SK-N-SH (cell line): ENCODE data around the gene ACP6. TPM values are rescaled to one million over a fixed set of nuclear protein-coding genes. Genes with fewer than 3 reads are reported as not detected.

Source experiments
- CTCF ChIA-PET: fragments of 300-600, 350-600 bp; formaldehyde crosslinking; extraction: SDS; loops from one replicate; lab custom pipeline; 2021; lab: Yijun Ruan, JAX
- POLR2A ChIA-PET: fragments of 350-600 bp; sonication (Branson Sonifier 250); formaldehyde crosslinking; extraction: SDS; loops from one replicate; lab custom pipeline; 2020; ENCODE audit warnings: antibody characterized with exemption, inconsistent platforms; lab: Yijun Ruan, JAX
- DNase-seq: peaks from one replicate; pipeline ENCODE4 v3.0.0; 2012
- H2AFZ ChIP-seq: fragments of 200-600 bp; sonication (generic); 2 replicates; pipeline ENCODE4 v1.8.1; 2016; ENCODE audit warnings: antibody characterized with exemption, mild to moderate bottlenecking, low read depth
- H3F3A ChIP-seq: fragments of 200-600 bp; sonication (generic); replicated peaks from 2 replicates; pipeline ENCODE3; 2016; ENCODE audit warnings: antibody characterized with exemption, mild to moderate bottlenecking; ENCODE audit not compliant: insufficient read depth
- H3K27ac ChIP-seq, 2 experiments: fragments of 200-500 bp in 1 of 2; fragments of 200-600 bp in 1 of 2; sonication (Bioruptor generic) in 1 of 2; sonication (generic), shearing (Covaris generic) in 1 of 2; 2 replicates each; pipeline versions ENCODE4 v1.5.1 to v1.6.1; 2014 to 2016; ENCODE audit warnings: low read depth in 2 of 2, inconsistent platforms in 1 of 2, low read length in 1 of 2, mild to moderate bottlenecking in 1 of 2, mixed read lengths in 1 of 2
- H3K27me3 ChIP-seq: fragments of 200-600 bp; sonication (generic), shearing (Covaris generic); 2 replicates; pipeline ENCODE4 v1.6.1; 2016; ENCODE audit warnings: mixed run types; ENCODE audit not compliant: insufficient read depth
- H3K36me3 ChIP-seq, 2 experiments: fragments of 200-500 bp in 1 of 2; fragments of 200-600 bp in 1 of 2; sonication (Bioruptor generic) in 1 of 2; sonication (generic) in 1 of 2; replicated peaks in 1 of 2; 2 replicates each; pipeline versions ENCODE3 to v1.5.1; 2014 to 2016; ENCODE audit warnings: low read length in 1 of 2, mild to moderate bottlenecking in 1 of 2; ENCODE audit not compliant: insufficient read depth in 2 of 2, control insufficient read depth in 1 of 2
- H3K4me1 ChIP-seq, 2 experiments: fragments of 200-500 bp in 1 of 2; fragments of 200-600 bp in 1 of 2; sonication (Bioruptor generic) in 1 of 2; sonication (generic), shearing (Covaris generic) in 1 of 2; 2 replicates each; pipeline versions ENCODE4 v1.5.1 to v1.6.1; 2014 to 2016; ENCODE audit warnings: low read depth in 1 of 2, low read length in 1 of 2, mixed run types in 1 of 2; ENCODE audit not compliant: insufficient read depth in 2 of 2, control insufficient read depth in 1 of 2
- H3K4me2 ChIP-seq: fragments of 200-600 bp; sonication (generic), shearing (Covaris generic); 2 replicates; pipeline ENCODE4 v1.6.1; 2017; ENCODE audit warnings: mixed run types
- H3K4me3 ChIP-seq, 2 experiments: fragments of 200-500 bp in 1 of 2; fragments of 200-600 bp in 1 of 2; sonication (Bioruptor generic) in 1 of 2; sonication (generic), shearing (Covaris generic) in 1 of 2; 2 replicates each; pipeline versions ENCODE4 v1.5.1 to v1.8.1; 2014 to 2016; ENCODE audit warnings: low read depth in 2 of 2, inconsistent platforms in 1 of 2, low read length in 1 of 2, mild to moderate bottlenecking in 1 of 2, mixed read lengths in 1 of 2, moderate library complexity in 1 of 2
- H3K79me2 ChIP-seq: fragments of 200-600 bp; sonication (generic); 2 replicates; pipeline ENCODE4 v1.8.1; 2017; ENCODE audit warnings: mild to moderate bottlenecking; ENCODE audit not compliant: insufficient read depth
- H3K9ac ChIP-seq: fragments of 200-600 bp; sonication (generic); 2 replicates; pipeline ENCODE4 v1.6.1; 2017; ENCODE audit warnings: mixed run types
- H3K9me2 ChIP-seq: fragments of 200-600 bp; sonication (generic); 2 replicates; pipeline ENCODE4 v1.6.1; 2017; ENCODE audit warnings: mixed run types
- H3K9me3 ChIP-seq: fragments of 200-600 bp; sonication (generic); 2 replicates; pipeline ENCODE4 v1.6.1; 2017; ENCODE audit warnings: mixed run types, mild to moderate bottlenecking, moderate library complexity
- H4K20me1 ChIP-seq: fragments of 200-600 bp; sonication (generic); 2 replicates; pipeline ENCODE4 v1.6.1; 2017; ENCODE audit warnings: mild to moderate bottlenecking, mixed run types; ENCODE audit not compliant: insufficient read depth
- CHD2 ChIP-seq: fragments of 150-350 bp; IDR thresholded peaks from 2 replicates; pipeline ENCODE4 v1.6.1; 2018; ENCODE audit warnings: low read length; ENCODE audit not compliant: partially characterized antibody
- EP300 ChIP-seq, 2 experiments: IDR thresholded peaks; 2 replicates each; pipeline versions ENCODE4 v1.4.0 to v1.6.1; 2012; ENCODE audit warnings: borderline replicate concordance in 1 of 2, low read depth in 1 of 2, low read length in 1 of 2
- EZH2phosphoT487 ChIP-seq: fragments of 200-600 bp; sonication (generic); IDR thresholded peaks from 2 replicates; pipeline ENCODE4 v1.6.1; 2017; ENCODE audit warnings: low read depth, mixed run types, mild to moderate bottlenecking, antibody characterized with exemption, moderate library complexity, borderline replicate concordance
- FOSL2 ChIP-seq: IDR thresholded peaks from 2 replicates; pipeline ENCODE4 v1.4.0; 2012; ENCODE audit warnings: low read depth, mild to moderate bottlenecking, moderate library complexity, borderline replicate concordance
- FOXJ3 ChIP-seq: sonication (generic); formaldehyde crosslinking; IDR thresholded peaks from 2 replicates; pipeline ENCODE4 v1.5.1; 2020; ENCODE audit warnings: mild to moderate bottlenecking, missing genetic modification reagents
- GATA2 ChIP-seq: sonication (generic); formaldehyde crosslinking; IDR thresholded peaks from 2 replicates; pipeline ENCODE4 v1.5.0; 2020; ENCODE audit warnings: mild to moderate bottlenecking, missing genetic modification reagents
- NRF1 ChIP-seq: IDR thresholded peaks from 2 replicates; pipeline ENCODE4 v1.6.1; 2012; ENCODE audit warnings: low read depth, mild to moderate bottlenecking, low read length
- TAF1 ChIP-seq: IDR thresholded peaks from 2 replicates; pipeline ENCODE4 v1.6.1; 2012; ENCODE audit warnings: low read depth, mild to moderate bottlenecking, low read length, moderate library complexity, borderline replicate concordance
- TCF12 ChIP-seq: IDR thresholded peaks from 2 replicates; pipeline ENCODE4 v1.4.0; 2012
- TEAD4 ChIP-seq: IDR thresholded peaks from 2 replicates; pipeline ENCODE4 v1.4.0; 2012; ENCODE audit warnings: mild to moderate bottlenecking, borderline replicate concordance; ENCODE audit not compliant: insufficient read depth
- whole genome bisulfite sequencing: methylation state at CpG from one replicate; pipeline ENCODE4 v1.1.6; 2017; ENCODE audit warnings: low lambda C conversion rate; 5-methylcytosine and 5-hydroxymethylcytosine counted together
- polyA plus RNA-seq, 3 experiments: library from polyadenylated mRNA; depleted of rRNA; stranded (reverse); fragments of >200 nt; gene quantifications; 2 replicates each; pipeline ENCODE4 v1.2.3, GENCODE V29; 2012
- TF ChIP-seq, protein P1 (sequence below): IDR thresholded peaks from 2 replicates; pipeline ENCODE4 v1.4.0; 2012; ENCODE audit warnings: low read depth
- TF ChIP-seq, protein P2 (sequence below): fragments of 150-350 bp; IDR thresholded peaks from 2 replicates; pipeline ENCODE4 v1.6.1; 2016; ENCODE audit warnings: mild to moderate bottlenecking, low read depth, low read length
- TF ChIP-seq, protein P3 (sequence below): IDR thresholded peaks from 2 replicates; pipeline ENCODE4 v1.4.0; 2012; ENCODE audit warnings: low read depth, borderline replicate concordance
- TF ChIP-seq, protein P4 (sequence below): IDR thresholded peaks from 2 replicates; pipeline ENCODE4 v1.6.1; 2012; ENCODE audit warnings: mild to moderate bottlenecking, low read depth, low read length, moderate library complexity

Gene ACP6
- polyA plus RNA-seq, 1 of the 3 experiments (the other 2 are of a cell fraction): 10.9 TPM

DNA sequence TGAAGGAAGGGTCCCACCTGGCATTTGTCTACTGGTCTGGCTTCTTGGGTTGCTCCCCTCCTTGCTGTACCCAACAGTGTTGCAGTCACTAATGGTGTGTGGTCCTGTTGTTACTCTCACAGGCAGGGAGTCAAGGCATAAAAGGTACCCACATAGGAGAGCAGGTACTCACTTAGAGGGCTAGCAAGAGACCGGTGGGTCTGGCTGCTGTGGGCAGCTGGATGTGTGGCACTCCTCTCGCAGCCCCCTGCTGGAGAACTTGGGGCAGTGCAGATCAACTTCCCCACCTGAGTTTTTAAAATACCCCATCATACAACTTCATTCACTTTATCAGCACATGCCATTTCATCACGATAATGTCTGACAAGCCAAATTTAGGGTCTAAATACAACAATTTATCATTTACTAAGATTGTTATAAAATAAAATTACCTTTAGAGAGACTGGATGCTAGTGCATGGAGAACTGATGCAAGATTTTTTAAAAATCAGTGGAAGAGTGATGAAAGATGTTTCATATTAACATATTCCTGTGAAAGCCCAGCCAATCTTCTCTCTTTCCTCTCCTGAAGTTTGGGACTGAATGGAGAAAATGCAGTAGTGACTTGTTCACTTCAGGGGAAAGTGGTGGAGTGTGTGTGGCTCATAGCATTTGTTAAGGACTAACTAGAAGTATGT is 42.8 kb downstream of the ACP6 start (continued):
- no peak for TF ChIP-seq FOXJ3 (CRISPR knock-in tag)

DNA sequence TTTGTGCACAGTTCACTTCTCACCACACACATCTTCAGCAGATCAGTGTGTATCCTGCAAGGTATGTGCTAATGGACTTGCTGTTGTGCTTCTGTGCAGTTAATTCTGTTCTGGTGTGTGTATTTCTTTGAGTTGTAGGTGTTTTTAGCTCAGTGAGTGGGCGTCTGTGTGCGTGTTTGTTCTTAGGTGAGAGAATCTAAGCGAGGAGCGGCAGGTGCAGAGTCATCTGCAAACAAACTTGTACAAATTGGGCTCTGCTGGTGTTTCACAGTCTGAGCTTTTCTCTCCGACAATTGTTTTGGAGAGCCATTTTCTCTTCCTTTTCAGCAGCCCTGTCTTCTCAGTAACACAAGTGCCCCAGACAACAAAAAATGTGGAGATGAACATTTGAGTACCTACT is 43.6 kb downstream of the ACP6 start:
- no peak overlapping the region for H3K27ac ChIP-seq
- no peaks in the 10 kb centered on the region for H3K27me3 ChIP-seq
- no peaks in the 10 kb centered on the region for H3K9me2 ChIP-seq
- TF ChIP-seq EZH2phosphoT487 (no peak), NRF1 (no peak), EP300 (IDR thresholded peaks at IDR 0.05; ENCODE audit: borderline replicate concordance in 1 of 2, low read depth in 1 of 2, low read length in 1 of 2) (no peak), FOSL2 (no peak), TAF1 (no peak), TCF12 (no peak)
- TF ChIP-seq, protein P1, sequence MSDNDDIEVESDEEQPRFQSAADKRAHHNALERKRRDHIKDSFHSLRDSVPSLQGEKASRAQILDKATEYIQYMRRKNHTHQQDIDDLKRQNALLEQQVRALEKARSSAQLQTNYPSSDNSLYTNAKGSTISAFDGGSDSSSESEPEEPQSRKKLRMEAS: no peak
- TF ChIP-seq, protein P2, sequence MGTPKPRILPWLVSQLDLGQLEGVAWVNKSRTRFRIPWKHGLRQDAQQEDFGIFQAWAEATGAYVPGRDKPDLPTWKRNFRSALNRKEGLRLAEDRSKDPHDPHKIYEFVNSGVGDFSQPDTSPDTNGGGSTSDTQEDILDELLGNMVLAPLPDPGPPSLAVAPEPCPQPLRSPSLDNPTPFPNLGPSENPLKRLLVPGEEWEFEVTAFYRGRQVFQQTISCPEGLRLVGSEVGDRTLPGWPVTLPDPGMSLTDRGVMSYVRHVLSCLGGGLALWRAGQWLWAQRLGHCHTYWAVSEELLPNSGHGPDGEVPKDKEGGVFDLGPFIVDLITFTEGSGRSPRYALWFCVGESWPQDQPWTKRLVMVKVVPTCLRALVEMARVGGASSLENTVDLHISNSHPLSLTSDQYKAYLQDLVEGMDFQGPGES: no peak
- TF ChIP-seq, protein P3, sequence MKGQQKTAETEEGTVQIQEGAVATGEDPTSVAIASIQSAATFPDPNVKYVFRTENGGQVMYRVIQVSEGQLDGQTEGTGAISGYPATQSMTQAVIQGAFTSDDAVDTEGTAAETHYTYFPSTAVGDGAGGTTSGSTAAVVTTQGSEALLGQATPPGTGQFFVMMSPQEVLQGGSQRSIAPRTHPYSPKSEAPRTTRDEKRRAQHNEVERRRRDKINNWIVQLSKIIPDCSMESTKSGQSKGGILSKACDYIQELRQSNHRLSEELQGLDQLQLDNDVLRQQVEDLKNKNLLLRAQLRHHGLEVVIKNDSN: no peak
- TF ChIP-seq, all 33 proteins: peak for 0
- Histone ChIP-seq H3K4me2 (no peak overlapping the region), H3K36me3 (peaks cover 5 to 42% of the 10 kb centered on the region in 2 experiments), H3F3A (peaks cover 3% of the 10 kb centered on the region), H4K20me1 (no peaks in the 10 kb centered on the region), H3K4me1 (no peaks in the 10 kb centered on the region; a peak in 1 of 4 replicates), H3K9ac (no peak overlapping the region), H3K79me2 (no peaks in the 10 kb centered on the region), H2AFZ (no peak overlapping the region), H3K9me3 (no peaks in the 10 kb centered on the region), H3K4me3 (no peak overlapping the region)
- ChIA-PET POLR2A (no interaction called here), CTCF (interaction anchor here (0.7 to 5.8 kb wide), 17 partner anchors 10 to 142 kb away, joined by 3 to 34 read pairs (median 4); a partner anchor contains a TSS)
- 95% methylated on average over 5 of the region's 5 CpGs for WGBS
- no peak for DNase-seq

DNA sequence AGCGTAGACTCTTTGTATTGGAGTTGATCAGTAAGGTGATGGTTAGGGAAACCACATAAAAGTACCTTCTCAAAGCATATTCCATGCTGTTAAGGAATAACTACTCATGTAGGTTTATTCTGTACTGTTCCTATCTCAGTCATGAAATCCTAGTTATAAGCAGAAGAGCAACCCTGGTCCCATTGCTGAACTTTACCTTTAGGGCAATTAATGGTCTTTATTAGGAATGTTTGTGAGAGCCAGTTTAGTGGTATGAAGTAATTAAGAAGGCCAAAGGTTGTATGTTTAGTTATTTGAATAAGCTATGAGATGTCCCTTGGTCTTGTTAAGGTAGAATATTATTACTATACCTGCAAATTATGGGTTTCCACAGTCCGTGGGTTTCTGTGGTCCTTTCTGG is 44.0 kb downstream of the ACP6 start:
- Histone ChIP-seq H4K20me1 (no peaks in the 10 kb centered on the region), H3K4me3 (no peak overlapping the region), H3K4me2 (no peak overlapping the region), H3K9me2 (no peaks in the 10 kb centered on the region), H3F3A (peaks cover 3% of the 10 kb centered on the region), H3K9me3 (no peaks in the 10 kb centered on the region), H3K79me2 (no peaks in the 10 kb centered on the region), H3K27ac (no peak overlapping the region), H3K36me3 (peaks cover 7 to 46% of the 10 kb centered on the region in 2 experiments), H3K9ac (no peak overlapping the region)
- CTCF ChIA-PET: interaction anchor here (1.0 to 5.8 kb wide), 12 partner anchors 9 to 142 kb away, joined by 3 to 34 read pairs (median 8); a partner anchor contains a TSS
- no peak for DNase-seq
- WGBS: 80% methylated on average over 2 of the region's 2 CpGs
- TF ChIP-seq, protein P1: no peak
- TF ChIP-seq, protein P4, sequence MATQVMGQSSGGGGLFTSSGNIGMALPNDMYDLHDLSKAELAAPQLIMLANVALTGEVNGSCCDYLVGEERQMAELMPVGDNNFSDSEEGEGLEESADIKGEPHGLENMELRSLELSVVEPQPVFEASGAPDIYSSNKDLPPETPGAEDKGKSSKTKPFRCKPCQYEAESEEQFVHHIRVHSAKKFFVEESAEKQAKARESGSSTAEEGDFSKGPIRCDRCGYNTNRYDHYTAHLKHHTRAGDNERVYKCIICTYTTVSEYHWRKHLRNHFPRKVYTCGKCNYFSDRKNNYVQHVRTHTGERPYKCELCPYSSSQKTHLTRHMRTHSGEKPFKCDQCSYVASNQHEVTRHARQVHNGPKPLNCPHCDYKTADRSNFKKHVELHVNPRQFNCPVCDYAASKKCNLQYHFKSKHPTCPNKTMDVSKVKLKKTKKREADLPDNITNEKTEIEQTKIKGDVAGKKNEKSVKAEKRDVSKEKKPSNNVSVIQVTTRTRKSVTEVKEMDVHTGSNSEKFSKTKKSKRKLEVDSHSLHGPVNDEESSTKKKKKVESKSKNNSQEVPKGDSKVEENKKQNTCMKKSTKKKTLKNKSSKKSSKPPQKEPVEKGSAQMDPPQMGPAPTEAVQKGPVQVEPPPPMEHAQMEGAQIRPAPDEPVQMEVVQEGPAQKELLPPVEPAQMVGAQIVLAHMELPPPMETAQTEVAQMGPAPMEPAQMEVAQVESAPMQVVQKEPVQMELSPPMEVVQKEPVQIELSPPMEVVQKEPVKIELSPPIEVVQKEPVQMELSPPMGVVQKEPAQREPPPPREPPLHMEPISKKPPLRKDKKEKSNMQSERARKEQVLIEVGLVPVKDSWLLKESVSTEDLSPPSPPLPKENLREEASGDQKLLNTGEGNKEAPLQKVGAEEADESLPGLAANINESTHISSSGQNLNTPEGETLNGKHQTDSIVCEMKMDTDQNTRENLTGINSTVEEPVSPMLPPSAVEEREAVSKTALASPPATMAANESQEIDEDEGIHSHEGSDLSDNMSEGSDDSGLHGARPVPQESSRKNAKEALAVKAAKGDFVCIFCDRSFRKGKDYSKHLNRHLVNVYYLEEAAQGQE: no peak
- TF ChIP-seq, protein P3: no peak
- TF ChIP-seq TEAD4 (no peak), CHD2 (no peak), EP300 (IDR thresholded peaks at IDR 0.05; ENCODE audit: borderline replicate concordance in 1 of 2, low read depth in 1 of 2, low read length in 1 of 2) (no peak), TAF1 (no peak), GATA2 (CRISPR knock-in tag) (no peak)
- TF ChIP-seq, all 33 proteins: peak for 0
- no peaks in the 10 kb centered on the region for H3K27me3 ChIP-seq
- POLR2A ChIA-PET: no interaction called here
- H2AFZ ChIP-seq: no peak overlapping the region
- no peaks in the 10 kb centered on the region; a peak in 1 of 4 replicates for H3K4me1 ChIP-seq
